Neural crest cell (in vitro differentiated cells): Measurements from ENCODE around the gene HSD3B7. TPM values are rescaled to one million over a fixed set of nuclear protein-coding genes. Genes with fewer than 3 reads are reported as not detected.

Experiments
- DNase-seq: peaks from one replicate; pipeline ENCODE4 v3.0.0; 2021; ENCODE audit warnings: low read depth, mixed read lengths, low spot score
- H3K27ac Mint-ChIP-seq: one replicate; pipeline ENCODE4 v1.8.0; 2021; ENCODE audit warnings: mild to moderate bottlenecking, mixed read lengths; ENCODE audit not compliant: unreplicated experiment
- H3K27me3 Mint-ChIP-seq: 2 replicates; pipeline ENCODE4 v1.8.0; 2021; ENCODE audit warnings: low read depth, mild to moderate bottlenecking, mixed read lengths
- H3K36me3 Mint-ChIP-seq: 2 replicates; pipeline ENCODE4 v1.8.0; 2021; ENCODE audit warnings: low read depth, mild to moderate bottlenecking, mixed read lengths
- H3K4me1 Mint-ChIP-seq: 2 replicates; pipeline ENCODE4 v1.8.0; 2021; ENCODE audit warnings: mixed read lengths
- H3K4me3 Mint-ChIP-seq: one replicate; pipeline ENCODE4 v1.8.0; 2021; ENCODE audit warnings: mild to moderate bottlenecking, mixed read lengths
- H3K9me3 Mint-ChIP-seq: 2 replicates; pipeline ENCODE4 v1.8.0; 2021; ENCODE audit warnings: mixed read lengths
- CTCF ChIP-seq: fragments of 200-600 bp; sonication (generic); conservative IDR thresholded peaks from 2 replicates; pipeline ENCODE4 v1.5.0; 2021; ENCODE audit warnings: antibody characterized with exemption, mild to moderate bottlenecking
- total RNA-seq: library from RNA; stranded (reverse); gene quantifications from 2 replicates; pipeline ENCODE4 v1.2.1, GENCODE V29; 2021

The HSD3B7 gene
- total RNA-seq, 1 donor from 2014 or later = 1.9 TPM

- no peaks in the 10 kb centered on the region for H3K4me1 Mint-ChIP-seq
- H3K36me3 Mint-ChIP-seq = peaks cover 19% of the 10 kb centered on the region
- no peaks in the 10 kb centered on the region for H3K27me3 Mint-ChIP-seq
- H3K4me3 Mint-ChIP-seq = no peak overlapping the region
- H3K27ac Mint-ChIP-seq = no peak overlapping the region
- H3K9me3 Mint-ChIP-seq = no peaks in the 10 kb centered on the region
- no peak for TF ChIP-seq CTCF
- DNase-seq = no peak
Measured at GRCh38 chr16:30967795-30968194, 17.2 kb upstream of the HSD3B7 start.

- Mint-ChIP-seq H3K4me1 (no peaks in the 10 kb centered on the region), H3K9me3 (no peaks in the 10 kb centered on the region), H3K4me3 (no peak overlapping the region), H3K27me3 (no peaks in the 10 kb centered on the region), H3K27ac (no peak overlapping the region), H3K36me3 (peaks cover 19% of the 10 kb centered on the region)
- no peak for DNase-seq
- no peak for TF ChIP-seq CTCF
Measured at GRCh38 chr16:30969246-30969842, 15.7 kb upstream of the HSD3B7 start.

GRCh38 chr16:30971298-30971697 lies 13.7 kb upstream of the HSD3B7 start:
- peaks cover 20% of the 10 kb centered on the region for H3K36me3 Mint-ChIP-seq

GRCh38 chr16:30972872-30973271 lies 12.1 kb upstream of the HSD3B7 start:
- no peak overlapping the region for H3K27ac Mint-ChIP-seq
- H3K27me3 Mint-ChIP-seq = no peaks in the 10 kb centered on the region
- DNase-seq = no peak
- no peak for TF ChIP-seq CTCF
- no peaks in the 10 kb centered on the region for H3K9me3 Mint-ChIP-seq
- H3K4me1 Mint-ChIP-seq = no peaks in the 10 kb centered on the region
- no peak overlapping the region for H3K4me3 Mint-ChIP-seq
- H3K36me3 Mint-ChIP-seq = peaks cover 18% of the 10 kb centered on the region

More at GRCh38 chr16:30971298-30971697, 13.7 kb upstream of the HSD3B7 start:
- no peak for DNase-seq
- Mint-ChIP-seq H3K4me3 (no peak overlapping the region), H3K27me3 (no peaks in the 10 kb centered on the region), H3K27ac (no peak overlapping the region), H3K4me1 (no peaks in the 10 kb centered on the region), H3K9me3 (no peaks in the 10 kb centered on the region)
- no peak for TF ChIP-seq CTCF

- Mint-ChIP-seq H3K36me3 (peaks cover 17% of the 10 kb centered on the region), H3K27ac (no peak overlapping the region), H3K4me1 (no peaks in the 10 kb centered on the region), H3K4me3 (no peak overlapping the region), H3K27me3 (no peaks in the 10 kb centered on the region), H3K9me3 (no peaks in the 10 kb centered on the region)
- no peak for TF ChIP-seq CTCF
- DNase-seq = no peak
Measured at GRCh38 chr16:30974348-30974747, 10.7 kb upstream of the HSD3B7 start.

GRCh38 chr16:30976486-30976885 lies 8.5 kb upstream of the HSD3B7 start:
- Mint-ChIP-seq H3K9me3 (no peaks in the 10 kb centered on the region), H3K4me1 (no peaks in the 10 kb centered on the region), H3K4me3 (no peak overlapping the region), H3K27ac (no peak overlapping the region), H3K36me3 (peaks cover 19% of the 10 kb centered on the region), H3K27me3 (no peaks in the 10 kb centered on the region)
- no peak for TF ChIP-seq CTCF
- DNase-seq = no peak
